HL-60 (cell line): ENCODE results near the gene EPB41L3.

Experiments used
- CTCF ChIP-seq: IDR thresholded peaks from one replicate; pipeline ENCODE4 v1.5.1; 2011; ENCODE audit warnings: low read length, control low read depth, inconsistent platforms; ENCODE audit not compliant: insufficient read depth
- GABPA ChIP-seq: IDR thresholded peaks from 2 replicates; pipeline ENCODE4 v1.6.1; 2012; ENCODE audit warnings: low read depth
- POLR2AphosphoS5 ChIP-seq: IDR thresholded peaks from 2 replicates; pipeline ENCODE4 v1.6.1; 2012; ENCODE audit warnings: low read depth

GRCh38 chr18:5515011-5515784 is 28.6 kb downstream of the EPB41L3 start:
- TF ChIP-seq CTCF (no peak), POLR2AphosphoS5 (no peak), GABPA (no peak)
